ENCODE measurements around the gene CASS4.

GRCh38 chr20:56433221-56433879 lies 21.3 kb downstream of the CASS4 start:
- TF ChIP-seq, protein P1, sequence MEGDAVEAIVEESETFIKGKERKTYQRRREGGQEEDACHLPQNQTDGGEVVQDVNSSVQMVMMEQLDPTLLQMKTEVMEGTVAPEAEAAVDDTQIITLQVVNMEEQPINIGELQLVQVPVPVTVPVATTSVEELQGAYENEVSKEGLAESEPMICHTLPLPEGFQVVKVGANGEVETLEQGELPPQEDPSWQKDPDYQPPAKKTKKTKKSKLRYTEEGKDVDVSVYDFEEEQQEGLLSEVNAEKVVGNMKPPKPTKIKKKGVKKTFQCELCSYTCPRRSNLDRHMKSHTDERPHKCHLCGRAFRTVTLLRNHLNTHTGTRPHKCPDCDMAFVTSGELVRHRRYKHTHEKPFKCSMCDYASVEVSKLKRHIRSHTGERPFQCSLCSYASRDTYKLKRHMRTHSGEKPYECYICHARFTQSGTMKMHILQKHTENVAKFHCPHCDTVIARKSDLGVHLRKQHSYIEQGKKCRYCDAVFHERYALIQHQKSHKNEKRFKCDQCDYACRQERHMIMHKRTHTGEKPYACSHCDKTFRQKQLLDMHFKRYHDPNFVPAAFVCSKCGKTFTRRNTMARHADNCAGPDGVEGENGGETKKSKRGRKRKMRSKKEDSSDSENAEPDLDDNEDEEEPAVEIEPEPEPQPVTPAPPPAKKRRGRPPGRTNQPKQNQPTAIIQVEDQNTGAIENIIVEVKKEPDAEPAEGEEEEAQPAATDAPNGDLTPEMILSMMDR (conservative IDR thresholded peaks at IDR 0.05) = no peak
- TF ChIP-seq ZFX (IDR thresholded peaks at IDR 0.05) = no peak

All from C4-2B (cell line).